ENCODE measurements around the gene ZNF385B.

DNA sequence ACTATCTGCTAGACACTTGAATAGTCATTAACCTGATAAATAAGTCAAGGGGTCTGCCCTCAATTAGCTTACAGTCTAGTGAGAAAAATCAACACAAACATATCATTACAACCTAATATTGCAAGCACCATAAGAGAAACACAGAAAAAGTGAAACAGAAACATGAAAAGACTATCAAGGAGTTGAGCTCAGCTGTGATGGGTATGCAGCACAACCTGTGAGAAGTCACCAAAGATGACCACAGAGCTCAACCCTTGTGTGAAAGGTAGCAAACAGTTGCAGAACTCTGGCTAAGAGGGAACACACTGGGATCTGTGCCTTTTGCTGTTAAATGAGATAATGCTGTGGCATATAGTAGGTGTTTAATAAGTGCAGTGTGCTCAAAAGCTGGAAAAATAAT is 11.7 kb downstream of the ZNF385B start:
- TF ChIP-seq, protein P1, sequence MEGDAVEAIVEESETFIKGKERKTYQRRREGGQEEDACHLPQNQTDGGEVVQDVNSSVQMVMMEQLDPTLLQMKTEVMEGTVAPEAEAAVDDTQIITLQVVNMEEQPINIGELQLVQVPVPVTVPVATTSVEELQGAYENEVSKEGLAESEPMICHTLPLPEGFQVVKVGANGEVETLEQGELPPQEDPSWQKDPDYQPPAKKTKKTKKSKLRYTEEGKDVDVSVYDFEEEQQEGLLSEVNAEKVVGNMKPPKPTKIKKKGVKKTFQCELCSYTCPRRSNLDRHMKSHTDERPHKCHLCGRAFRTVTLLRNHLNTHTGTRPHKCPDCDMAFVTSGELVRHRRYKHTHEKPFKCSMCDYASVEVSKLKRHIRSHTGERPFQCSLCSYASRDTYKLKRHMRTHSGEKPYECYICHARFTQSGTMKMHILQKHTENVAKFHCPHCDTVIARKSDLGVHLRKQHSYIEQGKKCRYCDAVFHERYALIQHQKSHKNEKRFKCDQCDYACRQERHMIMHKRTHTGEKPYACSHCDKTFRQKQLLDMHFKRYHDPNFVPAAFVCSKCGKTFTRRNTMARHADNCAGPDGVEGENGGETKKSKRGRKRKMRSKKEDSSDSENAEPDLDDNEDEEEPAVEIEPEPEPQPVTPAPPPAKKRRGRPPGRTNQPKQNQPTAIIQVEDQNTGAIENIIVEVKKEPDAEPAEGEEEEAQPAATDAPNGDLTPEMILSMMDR (IDR thresholded peaks at IDR 0.05; ENCODE audit: low read length) = no peak
- TF ChIP-seq EZH2 (IDR thresholded peaks at IDR 0.05; ENCODE audit: borderline replicate concordance, low read length) = no peak

All from OCI-LY1 (cell line).